GM12872 (cell line): ENCODE results near the gene CLPSL2.
A peak's percentile ranks its signal among the peaks of the same experiment; 100 is the strongest.

Experiments
- CTCF ChIP-seq: IDR thresholded peaks from 3 replicates; pipeline ENCODE4 v1.5.1; 2011; ENCODE audit warnings: low read depth, mild to moderate bottlenecking, low read length, moderate library complexity; ENCODE audit not compliant: insufficient read depth

Gene CLPSL2

DNA sequence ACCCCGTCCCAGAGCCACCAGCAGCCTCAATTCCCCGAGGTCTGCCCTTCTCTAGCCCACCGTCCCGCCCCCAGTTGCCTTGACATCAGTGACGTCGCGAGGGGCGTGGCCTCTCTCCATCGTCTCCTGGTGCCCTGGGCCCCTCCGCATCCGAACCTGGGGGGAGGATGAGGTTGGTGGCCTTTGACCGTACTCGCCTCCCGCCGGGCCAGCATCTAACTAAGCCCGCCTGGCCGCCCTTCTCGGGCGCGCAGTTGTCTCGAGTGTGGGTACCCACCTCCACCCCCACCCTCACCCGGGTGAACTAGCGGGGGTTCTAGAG, 45.0 kb upstream of the CLPSL2 start:
- no peak for TF ChIP-seq CTCF

- TF ChIP-seq CTCF = no peak
Observed at GRCh38 chr6:35731736-35732532, 44.5 kb upstream of the CLPSL2 start.

- TF ChIP-seq CTCF = no peak
Observed at GRCh38 chr6:35733633-35734032, 42.8 kb upstream of the CLPSL2 start.

GRCh38 chr6:35735452-35735851, 40.9 kb upstream of the CLPSL2 start:
- TF ChIP-seq CTCF = no peak

DNA sequence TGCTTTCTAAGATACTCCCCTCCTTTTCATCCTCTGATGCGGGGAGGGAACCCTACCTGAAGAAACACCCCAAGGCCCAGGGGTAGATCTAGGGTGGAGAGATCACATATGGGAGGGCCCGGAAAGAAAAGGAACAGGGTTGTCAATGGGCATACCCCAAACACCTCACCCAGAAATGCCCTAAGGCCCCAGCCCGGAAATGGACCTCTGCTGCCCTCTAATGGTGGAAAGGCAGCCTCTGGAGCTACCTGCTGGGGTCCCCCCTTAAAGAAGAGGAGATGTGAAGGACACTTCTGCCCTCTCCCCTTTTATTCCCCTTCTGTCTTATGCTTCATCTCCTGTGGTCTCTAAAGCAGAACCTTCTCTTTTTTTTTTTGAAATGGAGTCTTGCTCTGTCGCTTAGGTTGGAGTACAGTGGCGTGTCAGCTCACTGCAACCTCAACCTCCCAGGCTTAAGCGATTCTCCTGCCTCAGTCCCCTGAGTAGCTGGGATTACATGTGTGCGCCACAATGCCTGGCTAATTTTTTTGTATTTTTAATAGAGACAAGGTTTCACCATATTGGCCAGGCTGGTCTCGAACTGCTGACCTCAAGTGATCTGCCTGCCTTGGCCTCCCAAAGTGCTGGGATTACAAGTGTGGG, 40.0 kb upstream of the CLPSL2 start:
- peak; percentile 96 for TF ChIP-seq CTCF

DNA sequence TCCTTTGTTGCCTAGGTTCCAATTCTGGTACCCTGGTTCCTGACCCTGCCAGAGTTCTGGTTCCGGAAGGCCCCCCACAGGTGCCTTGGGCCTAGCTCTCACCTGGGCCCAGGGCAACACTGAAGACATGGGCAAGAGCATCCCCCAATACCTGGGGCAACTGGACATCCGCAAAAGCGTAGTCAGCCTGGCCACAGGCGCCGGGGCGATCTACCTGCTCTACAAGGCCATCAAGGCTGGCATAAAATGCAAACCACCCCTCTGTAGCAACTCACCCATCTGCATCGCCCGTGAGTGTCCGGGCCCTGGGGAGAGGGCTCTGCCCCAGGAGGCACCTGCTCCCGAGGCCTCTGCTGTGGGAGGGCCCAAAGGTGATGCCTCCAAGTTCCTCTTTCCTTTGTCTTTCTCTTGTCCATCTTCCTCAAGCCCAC, 39.4 kb upstream of the CLPSL2 start, which contains the start of gene ARMC12:
Gene ARMC12, plus strand, starts transcription at position 51 of the 431 bp plus-strand sequence. Its CDS starts 77 bp downstream, at position 128.
- TF ChIP-seq CTCF = no peak

DNA sequence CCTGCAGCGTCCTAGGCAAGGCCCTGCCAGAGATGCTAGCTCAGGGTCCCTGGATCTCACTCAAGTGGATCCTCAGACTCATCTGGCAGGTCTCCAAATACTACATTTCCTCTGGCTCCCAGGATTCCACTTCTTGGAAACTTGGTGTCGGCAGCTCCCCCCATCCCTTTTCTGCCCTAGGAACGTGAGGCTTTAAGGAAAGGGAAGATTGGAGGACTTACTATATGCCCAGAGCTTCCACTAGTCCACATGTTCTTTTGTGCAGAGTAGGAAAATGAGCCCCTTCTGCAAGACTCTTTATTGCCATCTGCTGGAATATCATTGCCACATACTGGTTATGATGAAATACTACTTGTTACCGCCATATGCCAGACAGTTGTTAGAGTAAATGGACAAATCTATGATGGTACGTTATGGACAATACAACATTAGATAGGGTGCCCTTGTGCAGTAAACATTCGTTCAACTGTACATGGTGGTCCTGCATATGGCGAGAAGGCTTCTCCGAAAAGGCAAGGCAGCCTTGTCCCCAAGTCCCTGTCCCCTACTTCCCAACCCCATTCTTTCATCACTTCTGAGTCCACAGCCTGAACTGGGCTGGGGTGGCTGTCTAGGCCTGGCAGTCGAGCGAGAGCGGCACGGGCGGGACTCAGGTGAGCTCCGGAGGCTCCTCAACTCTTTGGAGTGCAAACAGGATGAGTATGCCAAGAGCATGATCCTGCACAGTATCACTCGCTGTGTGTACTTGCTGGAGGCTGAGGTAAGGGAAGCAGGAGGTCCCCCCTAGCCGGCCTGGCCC, 38.8 kb upstream of the CLPSL2 start:
- TF ChIP-seq CTCF = peak; percentile 76
